ENCODE results near the gene MRPL33.
"Not testable (repeated sequence)": the region's sequence is repeated elsewhere in the genome, so short reads cannot be mapped to it uniquely, and the experiment has no call there.

MRPL33 gene

DNA sequence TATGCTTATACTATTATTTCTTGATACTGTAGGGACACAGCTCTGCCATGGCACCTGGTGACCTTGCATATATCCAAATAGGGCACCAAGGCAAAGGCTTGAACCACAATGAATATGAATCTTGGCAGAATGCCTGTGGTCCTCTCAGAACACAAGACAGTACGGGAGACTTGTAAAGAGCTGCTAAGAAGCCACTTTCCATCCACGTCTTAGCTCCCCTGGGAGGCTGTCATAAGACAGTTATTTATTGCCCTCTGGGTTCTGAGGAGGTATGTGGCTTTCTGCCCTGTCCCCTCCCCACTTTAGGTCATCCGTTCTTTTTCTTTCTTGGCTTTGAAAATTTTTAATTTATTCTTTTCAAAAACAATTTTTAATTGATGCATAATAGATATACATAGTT is 29.8 kb upstream of the MRPL33 start:
- no peak for DNase-seq (ENCODE audit: low read depth)

DNA sequence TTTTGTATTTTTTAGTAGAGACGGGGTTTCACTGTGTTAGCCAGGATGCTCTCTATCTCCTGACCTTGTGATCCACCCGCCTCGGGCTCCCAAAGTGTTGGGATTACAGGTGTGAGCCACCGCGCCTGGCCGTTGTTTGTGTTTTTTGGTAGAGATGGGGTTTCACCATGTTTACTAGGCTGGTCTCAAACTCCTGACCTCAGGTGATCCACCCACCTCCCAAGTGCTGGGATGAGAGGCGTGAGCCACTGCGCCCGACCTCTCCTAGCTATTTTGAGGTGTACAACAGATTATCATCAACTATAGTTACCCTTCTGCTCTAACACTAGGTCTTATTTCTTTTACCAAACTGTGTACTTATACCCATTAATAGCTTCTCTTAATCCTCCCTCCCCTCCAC is 28.9 kb upstream of the MRPL33 start:
- no peak for DNase-seq (ENCODE audit: low read depth)

DNA sequence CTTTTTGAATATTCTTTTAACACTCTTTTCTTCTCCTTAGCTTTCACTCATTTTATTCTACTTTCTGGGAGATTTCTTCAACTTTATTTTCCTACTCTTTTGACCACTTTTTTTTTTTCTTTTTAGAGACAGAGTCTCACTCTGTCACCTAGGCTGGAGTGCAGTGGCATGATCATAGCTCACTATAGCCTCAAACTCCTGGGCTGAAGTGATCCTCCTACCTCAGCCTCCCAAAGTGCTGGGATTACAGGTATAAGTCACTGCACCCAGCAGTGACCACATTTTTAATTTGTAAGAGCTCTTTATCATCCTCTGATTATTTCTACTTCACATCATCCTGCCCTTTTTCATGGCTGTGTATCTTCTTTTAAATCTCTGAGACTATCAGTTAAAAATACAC is 26.0 kb upstream of the MRPL33 start:
- DNase-seq (ENCODE audit: low read depth), result not testable (repeated sequence)

DNA sequence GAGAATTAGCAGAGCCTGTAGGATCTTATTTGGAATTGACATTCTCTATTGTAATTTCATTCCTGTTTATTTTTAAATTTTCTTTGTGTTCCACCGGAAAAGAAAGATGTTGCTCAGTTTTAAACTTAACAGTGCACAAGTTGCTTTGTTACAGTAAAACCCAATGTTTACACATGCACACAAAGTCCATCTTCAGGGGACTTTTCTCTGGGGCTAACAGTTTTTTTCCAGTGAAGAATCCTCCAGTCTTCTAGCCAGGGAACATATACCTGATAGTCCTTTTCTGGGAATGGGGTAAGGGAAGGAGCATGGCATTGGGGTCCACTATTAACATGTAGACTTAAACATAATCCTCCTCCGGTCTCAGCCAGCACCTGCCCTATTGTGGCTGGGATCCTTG is 25.2 kb upstream of the MRPL33 start:
- DNase-seq (ENCODE audit: low read depth), result no peak

DNA sequence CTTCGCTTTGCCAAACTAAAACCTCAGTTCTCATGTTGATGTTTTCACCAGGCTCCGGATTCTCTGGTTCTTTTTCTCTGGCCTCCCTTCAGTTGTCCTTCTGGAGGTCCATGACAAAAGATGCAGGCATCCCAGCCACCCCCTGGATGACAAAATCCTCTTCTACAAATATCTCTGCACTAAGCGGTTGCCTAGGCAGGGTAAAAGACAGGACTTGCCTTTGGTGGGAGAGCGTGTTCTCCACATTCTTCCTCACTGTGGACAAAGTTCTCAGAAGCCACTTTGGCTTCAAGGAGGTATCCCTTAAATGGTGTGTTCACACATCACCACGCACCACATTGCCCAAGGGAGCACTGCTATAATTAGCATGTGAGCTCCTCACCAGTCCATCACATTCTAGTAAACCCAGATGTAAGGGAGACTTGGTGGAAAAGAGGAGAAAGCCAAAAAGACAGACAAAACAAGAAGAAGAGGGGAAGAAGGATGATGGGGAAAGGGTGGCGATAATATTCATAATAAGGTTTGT is 23.6 kb upstream of the MRPL33 start:
- no peak for DNase-seq (ENCODE audit: low read depth)

DNA sequence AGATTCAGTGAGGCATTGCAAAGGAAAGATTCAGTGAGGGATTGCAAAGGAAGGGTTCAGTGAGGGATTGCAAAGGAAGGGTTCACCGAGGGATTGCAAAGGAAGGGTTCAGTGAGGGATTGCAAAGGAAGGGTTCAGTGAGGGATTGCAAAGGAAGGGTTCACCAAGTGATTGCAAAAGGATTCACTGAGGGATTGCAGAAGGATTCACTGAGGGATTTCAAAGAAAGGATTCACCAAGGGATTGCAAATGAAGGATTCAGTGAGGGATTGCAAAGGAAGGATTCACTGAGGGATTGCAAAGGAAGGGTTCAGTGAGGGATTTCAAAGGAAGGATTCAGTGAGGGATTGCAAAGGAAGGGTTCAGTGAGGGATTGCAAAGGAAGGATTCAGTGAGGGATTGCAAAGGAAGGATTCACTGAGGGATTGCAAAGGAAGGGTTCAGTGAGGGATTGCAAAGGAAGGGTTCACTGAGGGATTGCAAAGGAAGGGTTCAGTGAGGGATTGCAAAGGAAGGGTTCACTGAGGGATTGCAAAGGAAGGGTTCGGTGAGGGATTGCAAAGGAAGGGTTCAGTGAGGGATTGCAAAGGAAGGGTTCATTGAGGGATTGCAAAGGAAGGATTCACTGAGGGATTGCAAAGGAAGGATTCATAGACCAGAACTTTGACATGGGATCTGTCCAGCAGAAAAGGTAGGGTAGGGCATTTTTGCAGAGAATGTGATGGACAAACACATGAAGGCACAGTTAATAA is 22.5 kb upstream of the MRPL33 start:
- DNase-seq (ENCODE audit: low read depth), result not testable (repeated sequence)

DNA sequence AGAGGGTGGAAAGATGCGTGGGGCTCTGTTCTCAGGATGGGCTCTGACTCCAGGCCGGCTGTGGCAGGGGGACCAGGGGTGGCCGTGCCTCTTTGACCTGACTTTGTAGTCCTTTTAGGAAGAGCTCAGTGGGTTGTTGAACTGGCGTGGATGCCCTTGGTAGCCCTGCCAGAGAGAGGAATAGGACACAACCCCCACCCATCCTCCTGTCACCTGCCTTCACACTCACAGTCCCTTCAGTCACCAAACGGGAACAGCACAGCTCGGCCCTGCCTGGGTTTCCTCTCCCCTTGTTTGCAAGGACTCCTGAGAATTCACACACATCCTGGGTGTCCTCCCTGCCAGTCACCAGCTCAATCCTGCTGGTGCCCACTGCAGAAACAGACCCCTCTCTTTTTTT is 20.1 kb upstream of the MRPL33 start:
- no peak for DNase-seq (ENCODE audit: low read depth)

DNA sequence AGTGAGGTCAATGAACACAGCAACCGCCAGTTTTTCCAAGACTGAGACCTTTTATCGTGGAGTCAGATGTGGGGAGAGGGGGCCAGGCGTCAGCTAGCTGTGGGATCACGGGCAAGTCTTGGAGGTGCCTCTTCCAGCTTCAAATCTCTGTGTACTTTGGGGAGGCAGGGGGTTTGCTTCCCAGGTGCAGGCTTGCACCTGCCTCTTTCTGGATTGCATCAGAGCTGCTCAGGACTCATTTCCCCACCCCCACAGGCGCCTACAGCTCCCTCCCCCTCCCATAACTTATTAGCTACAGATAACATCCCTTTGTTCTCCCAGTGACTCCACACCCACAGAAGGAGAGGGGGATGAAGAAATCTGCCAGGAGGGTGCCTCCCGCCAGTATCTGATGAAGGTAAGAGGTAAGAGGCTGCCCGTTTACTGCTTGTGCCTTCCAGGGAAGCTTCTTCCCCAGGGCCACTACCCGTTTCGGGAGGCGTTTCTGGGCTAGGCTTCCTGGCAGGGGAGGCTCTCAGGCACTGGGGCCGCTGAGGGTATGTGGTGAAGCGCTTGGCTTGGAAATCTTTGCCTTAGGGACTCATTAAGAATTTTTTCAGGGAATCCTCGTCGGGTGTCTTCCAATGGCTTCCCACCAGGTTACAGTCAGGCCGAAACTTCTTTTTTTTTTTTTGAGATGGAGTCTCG is 18.8 kb upstream of the MRPL33 start:
- no peak for DNase-seq (ENCODE audit: low read depth)

DNA sequence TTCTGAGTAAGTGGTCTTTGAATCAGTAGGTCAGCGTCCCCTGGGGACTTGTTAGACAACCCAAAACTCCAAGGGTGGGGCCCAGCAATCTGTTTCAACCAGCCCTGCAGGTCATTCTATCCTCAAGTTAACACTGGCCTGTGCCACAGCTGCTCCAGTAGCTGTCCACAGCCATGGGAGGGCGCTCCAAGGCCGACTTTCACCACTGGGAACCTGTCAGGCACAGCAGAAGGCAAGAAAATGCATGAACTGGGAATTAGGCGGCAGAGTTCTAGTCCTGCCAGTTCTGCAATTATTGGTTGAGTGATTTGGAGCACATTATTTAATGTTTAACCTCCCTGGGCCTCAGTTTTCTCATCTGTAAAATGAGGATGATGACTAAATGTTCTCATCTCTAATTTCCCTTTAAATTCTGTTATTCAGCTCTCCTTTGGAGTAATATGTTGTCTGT is 17.4 kb upstream of the MRPL33 start:
- DNase-seq (ENCODE audit: low read depth), result peak; percentile 39

DNA sequence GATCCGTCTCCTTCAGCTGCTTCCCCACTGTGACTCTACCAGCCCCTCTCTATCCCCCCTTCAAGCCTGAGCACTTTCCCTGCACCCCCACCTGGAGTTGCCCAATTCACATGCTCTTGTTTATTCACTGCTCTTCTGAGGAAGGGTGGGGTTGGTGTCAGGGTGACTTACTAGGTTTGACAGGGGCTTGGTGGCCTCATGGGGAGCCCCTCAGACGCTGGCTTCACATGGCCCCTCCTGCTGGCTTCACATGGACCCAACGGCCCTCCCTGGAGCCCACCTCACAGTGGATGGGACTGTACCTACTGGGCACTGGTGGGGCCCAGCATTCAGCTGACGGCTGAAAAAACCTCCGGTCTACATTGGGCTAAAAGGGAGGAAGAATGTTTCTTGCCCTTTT is 16.7 kb upstream of the MRPL33 start:
- DNase-seq (ENCODE audit: low read depth), result no peak

DNA sequence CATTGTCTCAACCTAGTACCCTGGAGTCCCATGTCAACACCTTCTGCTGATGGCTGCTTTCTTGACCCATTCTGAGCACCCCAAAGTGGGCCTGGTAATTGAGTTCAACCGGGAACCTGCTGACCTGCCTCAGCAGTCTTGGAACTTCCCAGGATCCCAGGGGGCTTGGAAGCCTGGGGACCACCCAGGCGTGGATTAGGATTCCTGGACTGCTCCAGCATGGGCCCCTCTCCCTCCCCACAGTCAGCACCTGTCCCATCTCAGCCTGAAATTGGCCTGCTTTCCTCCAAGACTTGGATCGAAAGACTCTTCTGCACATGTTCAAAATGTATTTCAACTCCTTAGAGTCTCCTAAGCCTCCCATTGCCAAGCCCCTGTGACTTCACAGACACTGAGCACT is 15.4 kb upstream of the MRPL33 start:
- DNase-seq (ENCODE audit: low read depth), result no peak

DNA sequence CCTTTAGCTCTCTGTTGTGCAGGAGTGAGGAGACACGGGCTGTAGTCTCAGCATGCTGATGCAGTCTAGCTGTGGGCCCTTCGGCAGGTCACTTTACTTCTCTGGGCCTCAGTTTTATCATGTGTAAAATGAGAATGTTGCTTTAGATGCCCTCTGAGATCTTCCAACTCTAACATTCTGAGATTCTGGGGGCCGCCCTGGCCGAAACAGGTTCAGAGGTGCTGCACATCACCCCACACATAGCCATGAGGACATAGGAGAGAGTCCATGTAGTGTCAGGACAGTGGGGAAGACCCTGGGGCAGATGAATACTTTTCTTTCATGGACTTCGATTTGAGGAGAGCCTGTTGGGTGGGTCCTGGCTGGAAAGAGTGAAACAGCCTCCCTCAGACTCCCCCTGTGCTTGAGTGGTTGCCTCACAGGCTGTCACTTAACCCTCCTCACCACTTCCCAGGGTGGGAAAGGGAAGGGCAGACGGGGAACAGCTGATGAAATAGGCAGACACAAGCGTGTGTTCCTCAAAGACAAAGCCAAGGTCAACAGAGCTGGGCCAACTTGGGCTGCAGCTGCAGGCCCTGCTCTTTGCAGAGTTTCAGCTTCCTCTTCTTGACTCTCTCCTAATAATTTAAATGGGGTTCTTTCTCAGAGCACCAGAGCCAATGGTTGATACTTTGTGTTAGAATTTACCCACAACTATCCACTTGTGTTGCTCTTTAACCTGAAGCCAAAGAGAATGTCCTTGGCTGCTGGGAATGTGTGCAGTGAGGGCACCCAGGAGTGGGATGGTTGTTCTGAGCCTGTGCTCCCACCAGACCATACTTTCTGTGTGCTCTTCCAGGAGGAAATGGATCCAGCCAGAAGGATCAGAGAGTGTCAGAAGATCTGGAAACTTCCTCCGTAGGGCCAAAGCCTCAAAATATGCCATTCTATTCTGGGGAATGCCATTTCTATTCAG is 14.7 kb upstream of the MRPL33 start:
- DNase-seq (ENCODE audit: low read depth), result no peak

DNA sequence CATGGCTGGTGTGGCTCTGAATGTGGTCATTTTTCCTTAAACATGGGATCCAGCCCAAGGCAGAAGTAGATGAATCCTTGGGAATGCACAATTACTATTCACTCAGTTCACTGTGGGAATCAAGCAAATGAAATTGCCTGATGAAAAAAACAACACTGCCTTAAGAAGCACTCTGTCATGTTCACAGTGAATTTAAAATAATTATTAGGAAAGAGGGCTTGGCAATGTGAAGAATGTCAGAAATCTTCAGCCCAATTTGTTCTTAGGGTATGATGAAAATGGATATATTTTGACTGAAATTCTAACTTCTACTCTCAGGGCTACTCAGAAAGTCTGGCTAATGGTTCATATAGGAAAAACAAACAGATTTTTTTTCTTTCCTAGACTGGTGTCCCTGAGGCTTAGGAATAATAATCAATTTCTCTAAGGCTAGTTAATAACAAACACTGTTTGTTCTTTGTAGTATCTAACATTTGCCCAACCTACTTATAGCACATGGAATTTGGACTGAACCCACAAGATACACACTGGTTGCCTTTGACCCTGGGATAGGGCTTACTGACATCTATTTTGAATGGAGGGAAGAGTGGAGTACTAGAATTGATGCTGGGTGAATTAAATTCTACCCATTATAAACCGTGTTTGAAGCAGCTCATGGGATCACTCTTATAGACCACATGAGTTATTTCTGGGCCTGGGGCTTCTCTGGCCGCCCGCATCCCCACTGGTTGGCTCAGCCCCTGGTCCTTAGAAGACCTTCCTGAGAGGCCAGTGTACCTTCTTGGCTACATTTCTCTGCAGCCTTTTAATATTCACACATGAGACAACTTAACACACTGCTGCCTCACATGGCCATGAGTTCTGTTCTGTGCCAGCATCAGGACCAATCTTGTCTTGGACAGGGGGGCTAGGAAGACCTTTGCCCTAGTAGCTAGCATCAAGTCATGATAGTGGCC is 8.3 kb upstream of the MRPL33 start:
- no peak for DNase-seq (ENCODE audit: low read depth)

DNA sequence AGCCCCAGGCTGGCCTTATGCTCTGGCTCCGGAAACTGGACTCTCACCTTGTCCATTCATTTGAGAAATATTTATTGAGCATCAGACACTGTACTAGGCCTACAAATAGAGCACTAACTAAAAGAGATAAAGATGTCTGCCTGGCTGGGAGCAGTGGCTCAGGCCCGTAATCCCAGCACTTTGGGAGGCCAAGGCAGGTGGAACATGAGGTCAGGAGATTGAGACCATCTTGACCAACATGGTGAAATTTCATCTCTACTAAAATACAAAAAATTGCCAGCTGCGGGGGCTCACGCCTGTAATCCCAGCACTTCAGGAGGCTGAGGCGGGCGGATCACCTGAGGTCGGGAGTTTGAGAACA is 7.6 kb upstream of the MRPL33 start:
- no peak for DNase-seq (ENCODE audit: low read depth)

DNA sequence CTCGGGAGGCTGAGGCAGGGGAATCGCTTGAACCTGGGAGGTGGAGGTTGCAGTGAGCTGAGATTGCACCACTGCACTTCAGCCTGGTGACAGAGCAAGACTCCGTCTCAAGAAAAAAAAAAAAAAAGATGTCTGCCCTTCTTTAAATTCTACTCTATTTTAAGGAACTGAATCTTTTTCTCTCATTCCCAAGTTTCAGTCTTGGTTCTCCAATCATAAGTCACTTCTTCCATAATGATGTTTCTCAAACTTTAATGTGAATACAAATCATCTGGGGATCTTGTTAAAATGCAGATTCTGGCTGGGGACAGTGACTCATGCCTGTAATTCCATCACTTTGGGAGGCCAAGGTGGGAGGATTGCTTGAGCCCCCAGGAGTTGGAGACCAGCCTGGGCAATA is 7.0 kb upstream of the MRPL33 start:
- DNase-seq (ENCODE audit: low read depth), result not testable (repeated sequence)

DNA sequence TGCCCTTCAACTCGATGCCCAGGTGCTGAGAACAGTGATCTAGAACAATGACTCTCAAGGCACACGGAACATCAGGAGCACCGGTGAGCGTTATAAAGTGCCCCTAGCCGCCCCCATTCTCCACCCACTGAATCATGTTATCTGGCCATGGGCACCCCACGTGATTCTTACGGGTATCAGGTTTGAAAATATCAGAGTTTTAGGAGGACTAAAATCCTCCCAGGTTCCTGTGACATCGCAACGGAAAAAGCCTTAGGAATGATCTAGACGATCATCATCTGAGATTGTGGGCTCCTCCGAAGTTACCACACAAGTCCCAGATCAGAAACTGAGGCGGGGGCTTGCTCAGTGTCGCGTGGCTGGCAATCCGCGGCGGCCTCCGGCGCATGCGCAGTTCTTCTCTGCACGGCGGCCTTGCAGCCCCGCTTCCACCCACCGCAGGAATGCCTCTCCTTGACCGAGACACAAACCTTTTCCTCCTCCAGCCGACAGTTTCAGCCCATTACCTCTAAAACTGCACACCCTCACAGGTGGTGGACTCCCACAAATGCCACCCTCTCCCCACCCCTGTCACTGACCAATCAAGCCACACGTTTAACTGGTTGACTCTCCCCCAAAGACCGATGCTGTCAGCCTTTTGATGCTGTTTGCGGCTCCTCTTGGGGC is 5.8 kb upstream of the MRPL33 start:
- DNase-seq (ENCODE audit: low read depth), result peak; percentile 14

DNA sequence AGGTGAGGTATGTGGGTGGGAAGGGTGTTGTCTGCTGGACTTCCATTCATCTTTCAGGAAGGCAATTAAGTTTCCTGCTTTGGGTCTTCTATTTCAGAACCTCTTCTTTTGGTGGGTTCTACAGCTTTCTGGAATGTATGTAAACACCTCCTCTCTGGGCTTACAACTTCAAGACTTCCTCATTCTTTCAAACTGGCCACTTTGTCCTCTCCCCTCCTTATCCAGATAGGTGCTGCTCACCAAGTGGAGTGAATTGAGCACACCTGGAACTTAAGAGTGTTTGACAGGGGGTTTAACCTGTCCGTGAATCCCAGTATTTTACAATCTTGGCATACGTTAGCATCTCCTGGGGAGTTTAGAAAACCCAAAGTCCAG is 5.2 kb upstream of the MRPL33 start:
- no peak for DNase-seq (ENCODE audit: low read depth)

DNA sequence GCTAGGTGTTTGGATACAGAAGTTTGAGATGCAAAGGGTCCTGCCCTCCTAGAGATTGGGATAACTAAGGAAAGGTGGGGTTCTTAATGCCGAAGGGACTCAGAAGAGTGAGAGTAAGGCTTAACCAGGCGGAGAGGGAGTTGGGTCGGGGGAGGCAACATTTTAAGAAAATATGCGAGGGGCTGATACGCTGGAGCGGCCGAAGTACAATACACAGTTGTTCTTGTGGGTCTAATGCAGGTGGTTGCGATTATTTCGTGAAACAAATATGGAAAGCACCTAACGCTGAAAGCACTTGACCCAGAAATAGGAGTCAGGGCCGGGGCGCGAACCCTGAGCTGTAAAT is 344 bp upstream of the MRPL33 start:
- no peak for DNase-seq (ENCODE audit: low read depth)

DNA sequence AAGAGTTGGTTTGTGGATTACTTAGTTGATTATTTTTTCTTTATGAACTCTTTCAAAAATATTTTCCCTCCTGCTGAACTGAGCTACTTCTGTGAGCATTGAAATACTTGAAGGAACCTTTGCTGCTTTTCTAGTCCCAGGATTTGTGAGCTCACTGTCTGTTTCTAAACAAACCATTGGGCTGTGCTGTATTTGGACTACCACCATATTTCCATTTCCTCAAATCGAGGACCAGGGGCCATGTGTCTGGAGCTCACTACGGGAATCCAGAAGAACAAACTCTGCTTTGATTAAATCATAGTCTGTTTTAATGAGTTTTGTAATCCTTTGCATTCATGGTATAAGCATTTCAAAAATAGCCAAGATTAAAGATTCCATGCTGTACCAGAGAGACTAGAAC is 1.3 kb downstream of the MRPL33 start:
- DNase-seq (ENCODE audit: low read depth), result no peak

DNA sequence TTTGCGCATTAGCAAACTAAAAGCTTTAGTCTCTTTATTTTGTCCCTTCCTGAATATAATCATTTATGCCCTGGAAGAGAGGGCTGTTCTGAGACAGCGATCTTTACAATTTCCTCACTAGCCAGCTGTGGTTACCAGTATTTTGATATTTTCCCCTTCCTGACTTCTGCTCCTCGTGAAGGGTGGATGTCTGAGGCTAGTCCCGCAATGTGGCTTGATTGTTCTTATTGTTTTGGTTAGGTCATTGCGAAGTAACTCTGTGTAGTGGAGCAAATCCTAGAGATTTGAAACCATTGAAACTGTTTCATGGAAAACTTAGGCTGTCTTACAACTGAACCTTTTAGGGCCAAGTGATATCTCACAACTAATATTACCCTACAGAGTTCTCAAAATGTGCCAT is 2.4 kb downstream of the MRPL33 start:
- no peak for DNase-seq (ENCODE audit: low read depth)

DNA sequence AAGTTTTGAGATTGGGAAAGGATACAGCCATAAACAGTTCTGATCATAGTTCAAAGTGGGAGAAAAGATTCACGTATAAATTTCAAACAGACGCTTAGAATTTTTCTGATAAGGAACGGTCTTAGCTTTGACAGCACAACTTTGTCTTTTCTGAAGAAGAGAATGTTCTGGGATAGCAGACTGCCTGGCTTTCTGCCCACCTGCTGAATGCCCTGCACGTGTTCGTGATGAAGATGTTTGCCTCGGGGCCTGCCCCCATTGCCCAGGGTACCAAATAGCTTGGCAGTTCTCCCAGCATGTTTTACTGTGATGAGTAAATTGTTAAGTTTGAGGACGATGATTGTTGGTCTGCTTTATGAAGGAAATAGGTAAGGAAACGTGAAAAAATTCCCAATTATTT is 4.6 kb downstream of the MRPL33 start:
- DNase-seq (ENCODE audit: low read depth), result no peak

Data from T-helper 22 cell (primary cell).